ENCODE measurements around the gene SLC39A7.

The SLC39A7 gene

DNA sequence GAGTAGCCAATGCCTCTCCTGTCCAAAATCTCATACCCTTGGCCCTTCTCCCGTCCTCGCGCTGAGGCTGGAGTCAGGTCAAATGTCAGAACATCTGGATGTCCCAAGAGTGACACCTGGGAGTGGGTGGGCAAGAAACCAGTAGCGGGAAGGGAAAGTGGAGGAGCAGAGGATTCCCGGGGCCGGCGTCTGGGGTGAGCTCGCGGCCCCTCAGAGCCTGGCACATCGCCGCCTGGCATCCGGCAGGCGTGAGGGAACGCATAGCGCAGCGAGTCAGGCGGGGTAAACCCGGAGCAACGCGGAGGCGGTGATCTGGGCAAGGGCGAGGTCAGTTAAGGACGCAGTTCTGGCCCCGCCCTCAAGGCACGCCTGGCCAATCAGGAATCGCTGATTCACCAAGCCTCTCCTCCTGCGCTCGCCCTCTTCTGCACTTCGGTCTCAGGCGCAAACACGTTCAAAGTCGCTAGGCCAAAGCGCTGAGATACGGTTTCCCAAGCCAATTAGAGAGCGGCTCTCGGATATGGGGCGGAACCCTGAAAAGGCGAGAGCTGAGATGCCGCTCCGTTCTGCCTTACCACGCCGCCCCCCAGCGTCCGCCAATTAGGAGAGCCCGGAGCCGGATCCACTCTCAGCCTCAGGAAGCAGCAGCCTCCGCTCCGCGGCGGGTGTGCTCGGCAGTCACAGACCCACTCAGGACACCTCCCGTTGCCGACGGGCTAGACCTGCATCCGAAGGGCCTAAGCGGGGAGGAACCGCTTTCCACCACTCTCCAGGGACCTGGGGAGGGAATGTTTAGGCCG lies 48.5 kb downstream of the SLC39A7 start:
- H3K9me3 ChIP-seq (ENCODE audit: control insufficient read depth, insufficient read depth, low read length), result no peaks in the 10 kb centered on the region
- H3K9me2 ChIP-seq (replicated peaks; ENCODE audit: control insufficient read depth, low read length), result no peaks in the 10 kb centered on the region
- TF ChIP-seq, protein P1, sequence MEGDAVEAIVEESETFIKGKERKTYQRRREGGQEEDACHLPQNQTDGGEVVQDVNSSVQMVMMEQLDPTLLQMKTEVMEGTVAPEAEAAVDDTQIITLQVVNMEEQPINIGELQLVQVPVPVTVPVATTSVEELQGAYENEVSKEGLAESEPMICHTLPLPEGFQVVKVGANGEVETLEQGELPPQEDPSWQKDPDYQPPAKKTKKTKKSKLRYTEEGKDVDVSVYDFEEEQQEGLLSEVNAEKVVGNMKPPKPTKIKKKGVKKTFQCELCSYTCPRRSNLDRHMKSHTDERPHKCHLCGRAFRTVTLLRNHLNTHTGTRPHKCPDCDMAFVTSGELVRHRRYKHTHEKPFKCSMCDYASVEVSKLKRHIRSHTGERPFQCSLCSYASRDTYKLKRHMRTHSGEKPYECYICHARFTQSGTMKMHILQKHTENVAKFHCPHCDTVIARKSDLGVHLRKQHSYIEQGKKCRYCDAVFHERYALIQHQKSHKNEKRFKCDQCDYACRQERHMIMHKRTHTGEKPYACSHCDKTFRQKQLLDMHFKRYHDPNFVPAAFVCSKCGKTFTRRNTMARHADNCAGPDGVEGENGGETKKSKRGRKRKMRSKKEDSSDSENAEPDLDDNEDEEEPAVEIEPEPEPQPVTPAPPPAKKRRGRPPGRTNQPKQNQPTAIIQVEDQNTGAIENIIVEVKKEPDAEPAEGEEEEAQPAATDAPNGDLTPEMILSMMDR (IDR thresholded peaks at IDR 0.05; ENCODE audit: low read depth, low read length, poor library complexity, severe bottlenecking), result no peak
- TF ChIP-seq EZH2phosphoT487 (IDR thresholded peaks at IDR 0.05; ENCODE audit: borderline replicate concordance, low read length), result no peak

DNA sequence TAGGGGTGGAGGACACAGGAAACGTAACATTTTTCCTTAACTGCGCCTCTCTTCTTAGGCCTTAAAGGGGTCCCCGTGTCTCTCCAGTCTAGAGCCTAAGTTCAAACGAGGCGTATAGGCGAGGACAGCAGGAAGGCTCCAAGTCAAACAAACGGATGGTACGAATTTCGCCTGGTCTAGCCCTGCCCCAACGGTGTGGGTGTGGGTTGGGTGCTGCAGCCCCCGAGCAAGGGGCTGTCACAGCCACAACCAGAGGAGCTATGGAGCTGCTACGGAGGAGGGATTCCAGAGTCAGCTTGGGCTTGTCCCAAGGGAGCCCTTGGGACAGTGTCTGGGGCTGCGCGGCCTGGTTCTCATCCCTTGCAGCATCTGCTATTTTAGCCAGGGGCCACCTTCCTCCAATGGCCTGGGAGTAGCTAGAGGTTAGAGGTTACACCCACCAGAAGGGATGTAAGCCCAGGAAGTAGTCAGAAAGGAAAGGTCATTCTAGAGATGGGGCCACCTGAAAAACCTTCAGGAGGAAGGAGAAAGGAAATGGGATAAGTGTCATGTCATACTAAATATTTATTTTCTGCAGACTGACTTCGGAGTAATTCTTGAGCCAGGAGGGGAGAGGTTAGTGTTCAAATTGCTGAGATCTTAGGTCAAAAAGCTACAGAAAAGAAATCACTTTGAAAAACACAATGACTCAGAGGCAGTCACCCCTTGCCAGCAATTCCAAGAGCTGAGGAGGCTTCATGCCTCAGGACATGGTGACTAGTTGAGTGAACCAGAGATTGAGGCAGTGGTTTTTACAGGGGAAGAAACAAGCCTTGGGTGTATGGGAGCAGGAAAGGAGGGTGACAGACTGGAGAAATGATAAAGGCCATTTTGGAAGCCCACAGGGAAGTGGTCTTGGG lies 49.3 kb downstream of the SLC39A7 start:
- no peaks in the 10 kb centered on the region for H3K27me3 ChIP-seq (ENCODE audit: control insufficient read depth, low read length)
- H3K4me3 ChIP-seq (ENCODE audit: low read length), result peak overlapping the region; percentile 73
- H3F3A ChIP-seq (ENCODE audit: control insufficient read depth, insufficient read depth), result peaks cover 8% of the 10 kb centered on the region
- peak overlapping the region; percentile 92 for H3K4me2 ChIP-seq (ENCODE audit: low read length)
- peaks cover 8% of the 10 kb centered on the region for H3K79me2 ChIP-seq (ENCODE audit: control insufficient read depth, low read length)
- H3K4me1 ChIP-seq (ENCODE audit: control insufficient read depth, low read length), result peaks cover 23% of the 10 kb centered on the region
- TF ChIP-seq EZH2phosphoT487 (IDR thresholded peaks at IDR 0.05; ENCODE audit: borderline replicate concordance, low read length), result no peak
- TF ChIP-seq, protein P1 (IDR thresholded peaks at IDR 0.05; ENCODE audit: low read depth, low read length, poor library complexity, severe bottlenecking), result no peak
- H3K36me3 ChIP-seq (ENCODE audit: control insufficient read depth, low read length), result peaks cover 14% of the 10 kb centered on the region
- H3K9me3 ChIP-seq (ENCODE audit: control insufficient read depth, insufficient read depth, low read length), result no peaks in the 10 kb centered on the region
- H4K20me1 ChIP-seq (ENCODE audit: control insufficient read depth, insufficient read depth, low read depth, low read length), result no peaks in the 10 kb centered on the region
- peak overlapping the region; percentile 61 for H3K27ac ChIP-seq (ENCODE audit: low read depth, low read length)
- no peaks in the 10 kb centered on the region for H3K9me2 ChIP-seq (replicated peaks; ENCODE audit: control insufficient read depth, low read length)

More for the DNA sequence above, 48.5 kb downstream of the SLC39A7 start:
- peaks cover 8% of the 10 kb centered on the region for H3F3A ChIP-seq (ENCODE audit: control insufficient read depth, insufficient read depth)
- peak overlapping the region; percentile 63 for H3K27ac ChIP-seq (ENCODE audit: low read depth, low read length)
- peaks cover 14% of the 10 kb centered on the region for H3K36me3 ChIP-seq (ENCODE audit: control insufficient read depth, low read length)
- H3K79me2 ChIP-seq (ENCODE audit: control insufficient read depth, low read length), result peaks cover 8% of the 10 kb centered on the region
- H4K20me1 ChIP-seq (ENCODE audit: control insufficient read depth, insufficient read depth, low read depth, low read length), result no peaks in the 10 kb centered on the region
- no peaks in the 10 kb centered on the region for H3K27me3 ChIP-seq (ENCODE audit: control insufficient read depth, low read length)
- peak overlapping the region; percentile 73 for H3K4me3 ChIP-seq (ENCODE audit: low read length)
- H3K4me2 ChIP-seq (ENCODE audit: low read length), result peak overlapping the region; percentile 92
- peaks cover 23% of the 10 kb centered on the region for H3K4me1 ChIP-seq (ENCODE audit: control insufficient read depth, low read length)

DNA sequence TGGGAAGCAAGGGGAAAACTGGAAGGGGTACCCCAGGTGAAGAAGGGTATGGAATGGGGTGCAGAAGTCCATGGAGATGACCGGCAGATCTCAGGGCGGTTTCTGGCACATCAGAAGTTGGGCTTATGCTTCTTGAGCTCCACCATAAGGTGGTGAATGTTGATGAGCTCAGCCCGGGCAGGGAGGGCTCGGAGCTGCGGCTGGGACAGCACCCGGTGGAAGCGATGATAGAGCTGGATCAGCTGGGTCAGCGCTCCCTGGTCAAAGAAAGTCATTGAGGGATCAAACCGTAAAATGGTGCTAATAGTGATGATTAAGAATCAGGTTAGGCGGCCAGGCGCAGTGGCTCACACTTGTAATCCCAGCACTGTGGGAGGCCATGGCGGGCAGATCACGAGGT lies 50.1 kb downstream of the SLC39A7 start:
- Histone ChIP-seq H3K4me3 (ENCODE audit: low read length) (peak overlapping the region; percentile 73; the same call in 1 of the 2 replicates), H3K27me3 (ENCODE audit: control insufficient read depth, low read length) (no peaks in the 10 kb centered on the region)

More for the DNA sequence above, 50.1 kb downstream of the SLC39A7 start:
- H3K4me1 ChIP-seq (ENCODE audit: control insufficient read depth, low read length), result peaks cover 23% of the 10 kb centered on the region
- H4K20me1 ChIP-seq (ENCODE audit: control insufficient read depth, insufficient read depth, low read depth, low read length), result no peaks in the 10 kb centered on the region
- peaks cover 8% of the 10 kb centered on the region for H3K79me2 ChIP-seq (ENCODE audit: control insufficient read depth, low read length)
- TF ChIP-seq, protein P1 (IDR thresholded peaks at IDR 0.05; ENCODE audit: low read depth, low read length, poor library complexity, severe bottlenecking), result no peak
- no peak for TF ChIP-seq EZH2phosphoT487 (IDR thresholded peaks at IDR 0.05; ENCODE audit: borderline replicate concordance, low read length)
- H3K9me3 ChIP-seq (ENCODE audit: control insufficient read depth, insufficient read depth, low read length), result no peaks in the 10 kb centered on the region
- peak overlapping the region; percentile 92; the same call in 1 of the 2 replicates for H3K4me2 ChIP-seq (ENCODE audit: low read length)
- H3K9me2 ChIP-seq (replicated peaks; ENCODE audit: control insufficient read depth, low read length), result no peaks in the 10 kb centered on the region
- H3K27ac ChIP-seq (ENCODE audit: low read depth, low read length), result no peak overlapping the region
- H3F3A ChIP-seq (ENCODE audit: control insufficient read depth, insufficient read depth), result peaks cover 8% of the 10 kb centered on the region
- H3K36me3 ChIP-seq (ENCODE audit: control insufficient read depth, low read length), result peaks cover 14% of the 10 kb centered on the region
